ENCODE measurements around the gene CHST13.
"Not testable (repeated sequence)": the region's sequence is repeated elsewhere in the genome, so short reads cannot be mapped to it uniquely, and the experiment has no call there.

The CHST13 gene

GRCh38 chr3:126527455-126528211 is 3.7 kb downstream of the CHST13 start:
- DNase-seq = no peak

GRCh38 chr3:126528419-126528799 is 4.5 kb downstream of the CHST13 start:
- no peak for DNase-seq

- DNase-seq = no peak
Measured at GRCh38 chr3:126528800-126529541, 5.0 kb downstream of the CHST13 start.

- no peak for DNase-seq
Measured at GRCh38 chr3:126529585-126530170, 5.7 kb downstream of the CHST13 start.

GRCh38 chr3:126530171-126531050 is 6.5 kb downstream of the CHST13 start:
- no peak for DNase-seq

- DNase-seq = no peak
Measured at GRCh38 chr3:126531051-126531330, 7.0 kb downstream of the CHST13 start.

GRCh38 chr3:126533506-126533905 is 9.6 kb downstream of the CHST13 start:
- no peak for DNase-seq

GRCh38 chr3:126534716-126535115 is 10.8 kb downstream of the CHST13 start:
- DNase-seq = not testable (repeated sequence)

- no peak for DNase-seq
Measured at GRCh38 chr3:126535636-126536035, 11.7 kb downstream of the CHST13 start.

GRCh38 chr3:126536126-126536525 is 12.2 kb downstream of the CHST13 start:
- DNase-seq = no peak

- no peak for DNase-seq
Measured at GRCh38 chr3:126537116-126537729, 13.3 kb downstream of the CHST13 start.

GRCh38 chr3:126537730-126538281 is 13.9 kb downstream of the CHST13 start:
- DNase-seq = no peak

- no peak for DNase-seq
Measured at GRCh38 chr3:126538316-126538715, 14.4 kb downstream of the CHST13 start.

GRCh38 chr3:126538966-126539365 is 15.0 kb downstream of the CHST13 start:
- DNase-seq = no peak

GRCh38 chr3:126539558-126540250 is 15.7 kb downstream of the CHST13 start:
- no peak for DNase-seq

- no peak for DNase-seq
Measured at GRCh38 chr3:126540342-126540849, 16.4 kb downstream of the CHST13 start.

- DNase-seq = no peak
Measured at GRCh38 chr3:126540951-126541627, 17.1 kb downstream of the CHST13 start.

- no peak for DNase-seq
Measured at GRCh38 chr3:126541628-126542339, 17.8 kb downstream of the CHST13 start.

GRCh38 chr3:126542340-126543241 is 18.6 kb downstream of the CHST13 start:
- DNase-seq = no peak
